Gastrocnemius medialis (tissue), 4 donors: ENCODE measurements around the gene PSMD14. TPM values are rescaled to one million over a fixed set of nuclear protein-coding genes. Genes with fewer than 3 reads are reported as not detected.

Experiments used
- ATAC-seq, 2 donors: fragments of 150-250 bp; one replicate each; pipeline ENCODE4 v1.9.1; 2016
- DNase-seq, 2 donors: peaks; one replicate each; pipeline ENCODE4 v3.0.0-alpha.2; 2019
- H3K27ac ChIP-seq, 4 donors: fragments of 200-600 bp; sonication (generic); 1 replicate in 1 of 4; 2 replicates in 3 of 4; pipeline ENCODE4 v1.5.1; 2016 to 2018; ENCODE audit warnings: mild to moderate bottlenecking in 2 of 4, moderate library complexity in 1 of 4
- H3K27me3 ChIP-seq, 3 donors: fragments of 200-600 bp; sonication (generic) in 2 of 3; 1 replicate in 1 of 3; 2 replicates in 2 of 3; pipeline versions ENCODE4 v1.5.1 to v1.6.0; 2016 to 2019; ENCODE audit warnings: mild to moderate bottlenecking in 1 of 3, moderate library complexity in 1 of 3
- H3K36me3 ChIP-seq, 2 donors: fragments of 200-600 bp; sonication (generic) in 1 of 2; one replicate each; pipeline ENCODE4 v1.5.1; 2017 to 2018
- H3K4me1 ChIP-seq, 2 donors: fragments of 200-600 bp; sonication (generic) in 1 of 2; one replicate each; pipeline ENCODE4 v1.5.1; 2016 to 2017; ENCODE audit warnings: mild to moderate bottlenecking in 2 of 2
- H3K4me3 ChIP-seq, 4 donors: fragments of 200-600 bp; sonication (generic) in 3 of 4; 1 replicate in 1 of 4; 2 replicates in 3 of 4; pipeline ENCODE4 v1.5.1; 2016 to 2019; ENCODE audit warnings: mild to moderate bottlenecking in 2 of 4
- H3K9me3 ChIP-seq, 3 donors: fragments of 200-600 bp; sonication (generic) in 2 of 3; 1 replicate in 1 of 3; 2 replicates in 2 of 3; pipeline ENCODE4 v1.5.1; 2016 to 2019
- POLR2A ChIP-seq, 2 donors: fragments of 450-650 bp; IDR thresholded peaks; one replicate each; pipeline ENCODE4 v1.6.1; 2017; ENCODE audit warnings: antibody characterized with exemption in 2 of 2, mild to moderate bottlenecking in 2 of 2, moderate library complexity in 2 of 2
- in situ Hi-C, 4 donors: fragments of 200-750 bp; cut with MboI; loops; one replicate each; pipeline versions ENCODE4 v1.15.0 to v1.8.0; 2017; ENCODE audit warnings: low sequenced_read_pairs in 4 of 4
- intact Hi-C: fragments of 100-400 bp; cut with DNase I; formaldehyde crosslinking; loops from one replicate; pipeline ENCODE4 v1.15.1; 2023; ENCODE audit warnings: low total_unique reads
- total RNA-seq, 4 donors: library from RNA; depleted of rRNA; stranded (reverse); fragments of >200 nt; gene quantifications; one replicate each; pipeline versions ENCODE4 v1.1.0 to v1.2.3, GENCODE V29; 2016
- TF ChIP-seq, protein P1 (sequence below), 5 experiments: fragments of 450-650 bp in 3 of 5; fragments of 200-600 bp in 2 of 5; sonication (generic) in 2 of 5; IDR thresholded peaks in 4 of 5; conservative IDR thresholded peaks in 1 of 5; 1 replicate in 4 of 5; 2 replicates in 1 of 5; pipeline ENCODE4 v1.5.1; 2016 to 2019; ENCODE audit warnings: antibody characterized with exemption in 5 of 5, mild to moderate bottlenecking in 3 of 5, moderate library complexity in 3 of 5

The PSMD14 gene
- total RNA-seq, 4 donors from 2014 or later: 138 to 195 (median 163) TPM

- Histone ChIP-seq H3K27me3 (no peaks in the 10 kb centered on the region), H3K27ac (no peak overlapping the region), H3K4me1 (no peaks in the 10 kb centered on the region), H3K4me3 (no peak overlapping the region), H3K36me3 (peaks cover 0 to 39% of the 10 kb centered on the region in 2 donors), H3K9me3 (peaks cover 0 to 4% (median 3%) of the 10 kb centered on the region in 3 donors)
- in situ Hi-C loops (no loop called here), intact Hi-C loops (no loop called here)
- DNase-seq (no peak), ATAC-seq (no peak)
- TF ChIP-seq, protein P1, sequence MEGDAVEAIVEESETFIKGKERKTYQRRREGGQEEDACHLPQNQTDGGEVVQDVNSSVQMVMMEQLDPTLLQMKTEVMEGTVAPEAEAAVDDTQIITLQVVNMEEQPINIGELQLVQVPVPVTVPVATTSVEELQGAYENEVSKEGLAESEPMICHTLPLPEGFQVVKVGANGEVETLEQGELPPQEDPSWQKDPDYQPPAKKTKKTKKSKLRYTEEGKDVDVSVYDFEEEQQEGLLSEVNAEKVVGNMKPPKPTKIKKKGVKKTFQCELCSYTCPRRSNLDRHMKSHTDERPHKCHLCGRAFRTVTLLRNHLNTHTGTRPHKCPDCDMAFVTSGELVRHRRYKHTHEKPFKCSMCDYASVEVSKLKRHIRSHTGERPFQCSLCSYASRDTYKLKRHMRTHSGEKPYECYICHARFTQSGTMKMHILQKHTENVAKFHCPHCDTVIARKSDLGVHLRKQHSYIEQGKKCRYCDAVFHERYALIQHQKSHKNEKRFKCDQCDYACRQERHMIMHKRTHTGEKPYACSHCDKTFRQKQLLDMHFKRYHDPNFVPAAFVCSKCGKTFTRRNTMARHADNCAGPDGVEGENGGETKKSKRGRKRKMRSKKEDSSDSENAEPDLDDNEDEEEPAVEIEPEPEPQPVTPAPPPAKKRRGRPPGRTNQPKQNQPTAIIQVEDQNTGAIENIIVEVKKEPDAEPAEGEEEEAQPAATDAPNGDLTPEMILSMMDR (IDR thresholded peaks at IDR 0.05 in 4 of 5, conservative IDR thresholded peaks at IDR 0.05 in 1 of 5): no peak
- no peak for TF ChIP-seq POLR2A (IDR thresholded peaks at IDR 0.05)
Observed at GRCh38 chr2:161367675-161368074, 59.5 kb downstream of the PSMD14 start.

GRCh38 chr2:161369311-161369710 is 61.1 kb downstream of the PSMD14 start:
- Histone ChIP-seq H3K9me3 (no peaks in the 10 kb centered on the region), H3K27ac (no peak overlapping the region), H3K4me1 (peaks cover 0 to 4% of the 10 kb centered on the region in 2 donors), H3K27me3 (no peaks in the 10 kb centered on the region), H3K4me3 (no peak overlapping the region), H3K36me3 (peaks cover 0 to 40% of the 10 kb centered on the region in 2 donors)
- TF ChIP-seq POLR2A (IDR thresholded peaks at IDR 0.05): no peak
- TF ChIP-seq, protein P1 (IDR thresholded peaks at IDR 0.05 in 4 of 5, conservative IDR thresholded peaks at IDR 0.05 in 1 of 5): no peak
- intact Hi-C loops: no loop called here
- in situ Hi-C loops: no loop called here
- ATAC-seq (no peak), DNase-seq (no peak)

DNA sequence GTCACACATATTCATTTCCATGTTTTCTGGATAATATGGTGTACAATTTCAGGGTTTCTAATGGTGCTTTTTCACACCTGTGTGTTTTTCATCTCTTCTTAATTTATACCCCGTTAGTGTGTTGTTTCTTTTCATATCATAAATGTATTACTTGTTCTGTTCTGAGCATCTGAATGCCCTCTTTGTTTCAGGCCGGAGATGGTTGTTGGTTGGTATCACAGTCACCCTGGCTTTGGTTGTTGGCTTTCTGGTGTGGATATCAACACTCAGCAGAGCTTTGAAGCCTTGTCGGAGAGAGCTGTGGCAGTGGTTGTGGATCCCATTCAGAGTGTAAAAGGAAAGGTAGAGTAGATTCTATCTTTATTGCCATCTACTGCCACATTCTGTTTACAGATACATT is 62.8 kb downstream of the PSMD14 start:
- ATAC-seq (no peak), DNase-seq (no peak)
- in situ Hi-C loops (no loop called here), intact Hi-C loops (no loop called here)
- no peaks in the 10 kb centered on the region for H3K27me3 ChIP-seq
- H3K4me1 ChIP-seq: peaks cover 0 to 4% of the 10 kb centered on the region in 2 donors
- TF ChIP-seq, protein P1 (IDR thresholded peaks at IDR 0.05 in 4 of 5, conservative IDR thresholded peaks at IDR 0.05 in 1 of 5): no peak
- no peak for TF ChIP-seq POLR2A (IDR thresholded peaks at IDR 0.05)
- H3K27ac ChIP-seq: no peak overlapping the region
- no peaks in the 10 kb centered on the region for H3K9me3 ChIP-seq
- peaks cover 0 to 40% of the 10 kb centered on the region in 2 donors for H3K36me3 ChIP-seq
- H3K4me3 ChIP-seq: no peak overlapping the region

- Histone ChIP-seq H3K9me3 (no peaks in the 10 kb centered on the region), H3K27ac (no peak overlapping the region), H3K4me3 (no peak overlapping the region), H3K36me3 (peaks cover 0 to 40% of the 10 kb centered on the region in 2 donors), H3K27me3 (no peaks in the 10 kb centered on the region), H3K4me1 (peaks cover 0 to 4% of the 10 kb centered on the region in 2 donors)
- in situ Hi-C loops (no loop called here), intact Hi-C loops (no loop called here)
- TF ChIP-seq POLR2A (IDR thresholded peaks at IDR 0.05): no peak
- TF ChIP-seq, protein P1 (IDR thresholded peaks at IDR 0.05 in 4 of 5, conservative IDR thresholded peaks at IDR 0.05 in 1 of 5): no peak
- no peak for DNase-seq
- no peak for ATAC-seq
Observed at GRCh38 chr2:161371869-161372268, 63.6 kb downstream of the PSMD14 start.

- in situ Hi-C loops: no loop called here
- Histone ChIP-seq H3K36me3 (peaks cover 0 to 33% of the 10 kb centered on the region in 2 donors), H3K4me1 (peaks cover 0 to 4% of the 10 kb centered on the region in 2 donors), H3K27me3 (no peaks in the 10 kb centered on the region), H3K27ac (no peak overlapping the region), H3K4me3 (no peak overlapping the region), H3K9me3 (no peaks in the 10 kb centered on the region)
- no peak for TF ChIP-seq POLR2A (IDR thresholded peaks at IDR 0.05)
- TF ChIP-seq, protein P1 (IDR thresholded peaks at IDR 0.05 in 4 of 5, conservative IDR thresholded peaks at IDR 0.05 in 1 of 5): no peak
- DNase-seq (no peak), ATAC-seq (no peak)
- intact Hi-C loops: no loop called here
Observed at GRCh38 chr2:161373942-161374341, 65.7 kb downstream of the PSMD14 start.
